ENCODE measurements around the gene NAPG.
A peak's percentile ranks its signal among the peaks of the same experiment; 100 is the strongest.
"Not testable (repeated sequence)": the region's sequence is repeated elsewhere in the genome, so short reads cannot be mapped to it uniquely, and the experiment has no call there.

The NAPG gene
- 37.0 to 65.2 reads per million in 2 donors for total RNA-seq

GRCh38 chr18:10525697-10526560, at the start of gene NAPG:
NAPG (plus strand) TSS chr18:10526027; CDS start chr18:10526103, 76 bp downstream.
- DNase-seq = peak; percentile 80 to 97 (median 86)

DNA sequence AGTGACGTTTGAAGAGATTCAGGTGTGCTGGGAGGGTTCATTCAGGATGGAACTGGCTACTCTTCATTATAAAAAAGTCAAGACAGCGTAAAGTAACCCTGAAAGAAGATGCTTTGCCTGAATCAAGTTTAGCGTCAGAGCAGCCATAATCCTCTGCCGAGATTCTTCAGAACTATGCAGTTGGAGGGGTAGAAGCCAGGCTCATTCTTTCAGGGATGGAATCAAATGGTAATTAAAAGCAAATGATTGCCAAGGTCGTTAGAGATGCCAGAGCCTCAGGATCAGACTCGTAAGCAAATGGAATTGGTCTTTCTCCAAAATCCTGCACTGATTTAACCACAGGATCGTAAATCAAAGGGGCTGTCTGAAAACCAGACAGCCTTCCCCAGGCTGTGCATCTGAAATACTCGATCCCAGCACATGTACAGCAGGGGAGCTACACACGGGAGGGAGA, 49.5 kb upstream of the NAPG start:
- DNase-seq = no peak

DNA sequence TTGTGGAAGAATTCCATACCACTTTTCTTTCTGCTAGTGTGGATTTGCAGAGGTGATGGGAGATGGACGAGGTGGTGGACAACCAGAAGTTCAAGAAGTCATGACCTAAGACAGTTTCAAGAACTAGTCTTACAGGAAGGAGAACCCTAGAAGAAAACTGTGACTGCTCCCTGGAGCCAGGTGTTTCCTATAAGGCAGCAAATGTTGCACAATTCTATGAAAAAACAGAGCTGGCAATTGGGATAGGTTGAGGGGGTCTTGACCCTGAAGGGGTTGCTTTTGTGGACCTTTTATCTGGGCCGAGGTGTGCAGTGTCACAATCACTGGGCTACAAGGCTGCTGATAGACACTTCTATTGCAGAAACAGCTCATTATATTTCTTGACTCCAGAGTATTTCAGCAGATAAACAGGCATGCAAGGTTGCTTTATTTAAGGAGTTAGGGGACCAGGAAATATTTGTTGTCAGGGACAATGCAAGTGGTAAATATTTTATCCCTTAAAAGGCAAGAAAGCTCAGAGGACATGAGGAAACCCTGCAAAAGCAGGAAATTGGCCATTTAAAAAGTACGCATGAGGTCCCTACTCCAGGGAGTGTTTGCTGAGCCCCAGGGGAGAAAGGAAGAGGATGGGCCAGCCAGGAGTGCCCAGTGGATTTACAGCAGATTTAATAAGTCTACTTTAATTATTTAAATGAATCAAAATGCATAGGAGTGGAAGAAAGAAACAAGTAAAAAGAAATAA, 48.5 kb upstream of the NAPG start:
- no peak for DNase-seq

GRCh38 chr18:10477863-10478260, 48.0 kb upstream of the NAPG start:
- DNase-seq = no peak

- no peak for DNase-seq
Observed at GRCh38 chr18:10481831-10482230, 44.0 kb upstream of the NAPG start.

DNA sequence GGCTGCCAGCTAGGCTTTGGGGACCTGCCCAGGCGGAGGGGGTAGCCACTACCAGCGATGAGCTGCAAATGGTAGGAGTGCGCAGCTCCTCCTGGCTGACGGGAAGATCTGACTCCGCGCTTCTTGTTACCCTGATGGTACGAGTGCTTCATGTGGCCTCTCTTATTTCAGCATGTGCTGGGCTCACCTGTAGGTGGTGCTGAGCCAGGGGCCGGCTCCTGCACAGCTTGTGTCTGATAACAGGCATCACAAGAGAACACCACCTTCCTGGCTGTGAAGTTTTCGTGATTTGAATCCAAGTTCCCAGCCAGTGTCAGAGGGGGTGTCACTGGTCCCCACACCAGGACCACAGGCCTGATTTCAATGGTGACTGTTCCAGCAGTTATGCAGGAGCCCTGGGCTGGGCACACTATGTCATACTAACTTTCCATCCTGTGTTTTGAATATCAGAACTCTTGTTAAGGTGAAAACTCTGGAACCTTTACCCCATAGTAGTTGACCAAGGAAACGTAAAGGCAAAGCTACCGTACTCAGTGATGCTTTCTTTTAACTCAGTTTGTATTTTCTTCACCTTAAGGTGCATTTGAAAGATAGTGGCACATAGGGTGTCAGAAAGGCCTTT, 43.4 kb upstream of the NAPG start:
- no peak for DNase-seq

- peak in 1 of 5 experiments; percentile 63 for DNase-seq
Observed at GRCh38 chr18:10482985-10483949, 42.6 kb upstream of the NAPG start.

DNA sequence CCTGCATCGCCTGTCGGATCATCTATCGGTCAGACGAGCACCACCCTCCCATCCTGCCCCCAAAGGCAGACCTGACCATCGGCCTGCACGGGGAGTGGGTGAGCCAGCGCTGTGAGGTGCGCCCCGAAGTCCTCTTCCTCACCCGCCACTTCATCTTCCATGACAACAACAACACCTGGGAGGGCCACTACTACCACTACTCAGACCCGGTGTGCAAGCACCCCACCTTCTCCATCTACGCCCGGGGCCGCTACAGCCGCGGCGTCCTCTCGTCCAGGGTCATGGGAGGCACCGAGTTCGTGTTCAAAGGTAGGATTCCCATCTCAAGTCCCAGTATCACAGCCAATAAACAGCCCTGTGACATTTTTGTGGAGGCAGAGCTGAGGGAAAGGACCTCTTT, 40.4 kb upstream of the NAPG start:
- DNase-seq = no peak

GRCh38 chr18:10486362-10486761, 39.5 kb upstream of the NAPG start:
- DNase-seq = no peak

DNA sequence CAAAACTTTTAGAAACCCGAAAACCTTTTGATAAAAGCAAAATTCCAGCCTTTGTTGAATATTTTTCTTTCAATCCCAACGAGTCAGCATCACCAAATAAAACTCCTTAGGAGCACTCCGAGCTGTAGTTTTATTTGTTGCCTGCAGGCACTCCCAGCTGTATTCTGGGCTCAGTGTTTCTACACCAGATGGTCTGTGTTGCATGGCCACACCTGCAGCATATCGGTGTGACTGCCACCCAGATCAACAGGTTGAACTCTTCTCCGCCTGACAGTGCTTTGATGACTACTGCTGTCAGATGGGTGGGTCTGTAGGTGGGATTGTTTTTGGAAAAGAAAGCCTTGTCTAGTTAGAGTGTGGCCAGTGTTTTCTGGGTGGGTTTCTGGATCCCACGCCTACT, 38.7 kb upstream of the NAPG start:
- DNase-seq = no peak

DNA sequence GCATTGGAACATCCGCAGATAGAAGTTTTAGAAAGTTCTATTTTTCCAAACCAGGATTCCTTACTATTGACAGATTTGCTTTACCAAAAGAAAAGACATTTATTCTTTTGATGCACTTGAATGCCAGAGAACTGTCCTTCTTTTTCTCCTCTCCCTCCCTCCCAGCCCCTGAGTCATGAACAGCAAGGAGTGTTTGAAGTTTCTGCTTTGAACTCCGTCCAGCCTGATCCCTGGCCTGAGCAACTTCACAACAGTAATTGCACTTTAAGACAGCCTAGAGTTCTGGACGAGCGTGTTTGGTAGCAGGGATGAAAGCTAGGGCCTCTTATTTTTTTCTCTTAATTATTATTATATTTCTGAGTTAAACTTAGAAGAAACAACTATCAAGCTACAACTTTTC, 37.8 kb upstream of the NAPG start:
- DNase-seq = no peak

DNA sequence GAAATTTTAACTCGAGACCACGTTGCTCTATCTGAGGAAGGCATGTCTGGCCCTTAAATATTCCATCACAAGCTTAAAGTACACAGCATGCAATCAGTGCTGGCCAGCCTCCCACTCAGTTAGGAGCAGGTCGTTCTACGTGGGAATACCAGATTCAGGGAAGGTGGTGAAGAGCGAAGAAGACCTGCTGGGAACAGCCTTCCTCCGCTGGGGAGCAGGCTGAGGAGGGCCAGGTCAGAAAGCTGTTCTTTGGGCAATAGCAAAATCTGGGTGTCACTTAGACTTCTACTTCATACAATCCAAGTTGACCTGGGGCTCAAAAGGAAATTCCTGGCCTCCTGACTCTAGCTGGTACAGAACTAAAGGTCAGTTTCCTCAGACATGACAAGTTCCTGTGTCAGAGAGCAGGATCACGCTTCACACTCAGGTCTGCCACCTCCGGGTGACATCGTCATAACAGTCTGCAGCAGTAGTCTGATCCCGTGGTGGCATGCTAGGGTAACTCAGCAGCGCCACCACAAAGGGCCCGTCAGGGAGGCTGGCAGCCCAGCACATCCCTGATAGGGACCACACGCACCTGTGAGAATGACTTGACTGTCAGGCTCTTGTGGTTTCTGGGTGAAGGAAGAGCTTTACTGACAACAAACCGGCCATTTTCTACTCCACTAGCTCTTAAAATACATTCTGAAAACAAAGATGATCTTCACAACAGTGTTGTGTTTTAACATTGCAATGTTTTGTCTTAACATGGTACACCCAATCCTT, 35.2 kb upstream of the NAPG start:
- DNase-seq = peak in 4 of 5 experiments; percentile 8 to 92 (median 28)

DNA sequence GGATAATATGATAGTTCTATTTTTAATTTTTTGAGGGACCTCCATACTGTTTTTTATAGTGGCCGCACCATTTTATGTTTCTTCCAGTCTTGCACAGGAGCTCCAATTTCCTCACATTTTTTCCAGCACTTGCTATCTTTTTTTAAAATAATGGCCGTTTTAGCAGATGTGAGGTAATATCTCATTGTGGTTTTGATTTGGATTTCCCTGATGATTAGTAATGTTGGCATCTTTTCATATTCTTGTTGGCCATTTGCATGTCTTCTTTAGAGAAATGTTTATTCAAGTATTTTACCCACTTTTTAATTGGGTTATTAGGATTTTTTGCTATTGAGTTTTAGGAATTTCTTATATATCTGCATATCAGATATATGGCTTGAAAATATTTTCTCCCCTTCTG, 29.9 kb upstream of the NAPG start:
- DNase-seq = no peak

- no peak for DNase-seq
Observed at GRCh38 chr18:10497206-10497749, 28.5 kb upstream of the NAPG start.

- peak in 2 of 5 experiments; percentile 2 to 44 for DNase-seq
Observed at GRCh38 chr18:10499230-10499629, 26.6 kb upstream of the NAPG start.

- no peak for DNase-seq
Observed at GRCh38 chr18:10500038-10500437, 25.8 kb upstream of the NAPG start.

DNA sequence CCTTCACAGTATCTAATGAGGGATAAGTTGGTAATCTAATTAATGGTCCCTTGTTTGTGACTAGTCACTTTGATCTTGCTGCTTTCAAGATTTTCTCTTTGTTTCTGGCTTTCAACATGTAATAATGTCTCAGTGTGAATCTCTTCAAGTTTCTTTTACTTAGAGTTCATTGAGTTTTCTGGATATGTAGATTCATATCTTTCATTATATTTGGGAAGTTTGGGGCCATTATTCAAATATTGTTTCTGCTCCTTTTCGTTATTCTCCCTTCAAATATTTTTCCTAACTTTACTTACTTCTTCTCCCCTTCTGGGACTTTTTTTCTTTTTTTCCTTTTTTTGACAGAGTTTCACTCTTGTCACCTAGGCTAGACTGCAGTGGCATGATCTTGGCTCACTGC, 21.1 kb upstream of the NAPG start:
- DNase-seq = no peak

DNA sequence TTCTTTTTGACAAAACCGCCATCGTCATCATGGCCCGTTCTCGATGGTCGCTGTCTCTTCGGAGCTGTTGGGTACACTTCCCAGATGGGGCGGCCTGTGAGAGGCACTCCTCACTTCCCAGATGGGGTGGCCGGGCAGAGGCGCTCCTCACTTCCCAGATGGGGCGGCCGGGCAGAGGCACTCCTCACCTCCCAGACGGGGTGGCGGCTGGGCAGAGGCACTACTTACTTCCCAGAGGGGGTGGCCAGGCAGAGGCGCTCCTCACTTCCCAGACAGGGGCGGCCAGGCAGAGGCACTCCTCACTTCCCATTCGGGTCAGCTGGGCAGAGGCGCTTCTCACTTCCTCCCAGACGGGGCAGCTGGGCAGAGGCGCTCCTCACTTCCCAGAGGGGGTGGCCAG, 19.9 kb upstream of the NAPG start:
- not testable (repeated sequence) for DNase-seq

GRCh38 chr18:10508591-10508990, 17.2 kb upstream of the NAPG start:
- no peak for DNase-seq

DNA sequence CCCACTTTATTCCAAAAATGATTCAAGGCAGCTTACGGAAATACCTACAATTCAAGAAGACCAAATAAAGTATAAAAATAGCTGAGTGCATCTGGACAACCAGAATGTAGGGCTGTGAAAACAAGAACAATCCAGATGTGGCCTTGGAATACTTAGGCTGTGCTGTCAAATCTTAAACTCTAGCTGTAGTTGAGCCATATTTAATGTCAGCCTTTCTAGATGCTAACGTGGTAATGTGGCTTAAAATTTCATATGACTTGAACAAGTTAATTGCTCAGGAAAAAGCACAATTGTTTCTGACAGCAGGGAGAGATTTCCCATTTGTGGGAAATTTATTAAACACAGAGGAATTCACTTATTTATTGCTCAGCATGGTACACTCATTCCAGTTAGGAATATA, 14.6 kb upstream of the NAPG start:
- no peak for DNase-seq

GRCh38 chr18:10514082-10514481, 11.7 kb upstream of the NAPG start:
- no peak for DNase-seq

All from T-helper 2 cell (primary cell).